ENCODE results near the gene SH3GL1. TPM values are rescaled to one million over a fixed set of nuclear protein-coding genes. Genes with fewer than 3 reads are reported as not detected.

SH3GL1 gene
- total and polyA plus RNA-seq, 2 of the 4 experiments (the other 2 are of a cell fraction) = 28.1 to 138 TPM

DNA sequence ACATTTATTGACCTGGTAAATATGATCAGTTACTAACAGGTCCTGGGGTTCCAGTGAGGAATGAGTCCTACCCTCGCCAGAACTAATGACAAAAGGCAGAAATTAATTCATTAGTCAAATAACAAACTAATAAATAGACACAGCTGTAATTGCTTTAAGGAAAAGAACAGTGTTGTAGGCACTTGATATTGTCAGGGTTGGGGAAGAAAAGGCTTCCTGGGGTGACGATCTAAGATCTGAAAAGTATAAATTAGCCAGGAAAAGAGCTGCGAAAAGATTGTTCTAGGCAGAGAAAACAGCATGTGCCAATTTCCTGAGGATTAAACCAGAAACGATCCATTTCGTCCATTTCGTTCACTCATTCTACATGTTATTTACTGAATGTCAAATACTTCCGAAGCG, 1.4 kb upstream of the SH3GL1 start (continued):
- TF ChIP-seq, protein P1, sequence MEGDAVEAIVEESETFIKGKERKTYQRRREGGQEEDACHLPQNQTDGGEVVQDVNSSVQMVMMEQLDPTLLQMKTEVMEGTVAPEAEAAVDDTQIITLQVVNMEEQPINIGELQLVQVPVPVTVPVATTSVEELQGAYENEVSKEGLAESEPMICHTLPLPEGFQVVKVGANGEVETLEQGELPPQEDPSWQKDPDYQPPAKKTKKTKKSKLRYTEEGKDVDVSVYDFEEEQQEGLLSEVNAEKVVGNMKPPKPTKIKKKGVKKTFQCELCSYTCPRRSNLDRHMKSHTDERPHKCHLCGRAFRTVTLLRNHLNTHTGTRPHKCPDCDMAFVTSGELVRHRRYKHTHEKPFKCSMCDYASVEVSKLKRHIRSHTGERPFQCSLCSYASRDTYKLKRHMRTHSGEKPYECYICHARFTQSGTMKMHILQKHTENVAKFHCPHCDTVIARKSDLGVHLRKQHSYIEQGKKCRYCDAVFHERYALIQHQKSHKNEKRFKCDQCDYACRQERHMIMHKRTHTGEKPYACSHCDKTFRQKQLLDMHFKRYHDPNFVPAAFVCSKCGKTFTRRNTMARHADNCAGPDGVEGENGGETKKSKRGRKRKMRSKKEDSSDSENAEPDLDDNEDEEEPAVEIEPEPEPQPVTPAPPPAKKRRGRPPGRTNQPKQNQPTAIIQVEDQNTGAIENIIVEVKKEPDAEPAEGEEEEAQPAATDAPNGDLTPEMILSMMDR (conservative IDR thresholded peaks at IDR 0.05; ENCODE audit: low read depth, low read length) = no peak
- TF ChIP-seq CEBPB (IDR thresholded peaks at IDR 0.05; ENCODE audit: low read depth, low read length) = no peak
- no peak for TF ChIP-seq POLR2A (IDR thresholded peaks at IDR 0.05; ENCODE audit: low read depth, low read length)
- no peak for TF ChIP-seq MXI1 (IDR thresholded peaks at IDR 0.05; ENCODE audit: borderline replicate concordance, low read depth, low read length)
- no peak for TF ChIP-seq SMC3 (IDR thresholded peaks at IDR 0.05; ENCODE audit: low read depth, low read length)
- no peak for TF ChIP-seq NFE2L2 (IDR thresholded peaks at IDR 0.05; ENCODE audit: low read depth, low read length)
- no peak for TF ChIP-seq MAFK (IDR thresholded peaks at IDR 0.05; ENCODE audit: low read depth, low read length)
- no peak for TF ChIP-seq CHD1 (IDR thresholded peaks at IDR 0.05; ENCODE audit: low read depth, low read length)

All from IMR-90 (cell line).